ENCODE data around the gene UXS1.

DNA sequence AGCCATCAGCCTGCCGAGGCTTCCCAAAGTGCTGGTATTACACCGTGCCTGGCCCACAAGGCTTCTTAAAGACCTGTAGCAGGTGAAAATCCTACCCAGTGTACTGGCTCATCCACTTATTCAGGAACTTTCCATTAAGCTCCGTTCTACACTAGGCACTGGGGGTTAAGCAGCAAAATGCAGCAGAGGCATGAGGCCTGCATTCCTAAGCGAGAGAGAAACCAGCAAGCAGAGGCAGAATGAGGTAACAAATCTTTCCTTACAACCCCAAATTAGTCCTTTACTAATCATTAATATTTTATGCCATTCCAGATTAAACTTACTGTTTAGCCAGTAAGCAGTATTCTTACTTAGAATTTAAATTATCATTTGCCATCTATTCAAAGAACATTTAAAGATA is 32.8 kb downstream of the UXS1 start:
- TF ChIP-seq, protein P1, sequence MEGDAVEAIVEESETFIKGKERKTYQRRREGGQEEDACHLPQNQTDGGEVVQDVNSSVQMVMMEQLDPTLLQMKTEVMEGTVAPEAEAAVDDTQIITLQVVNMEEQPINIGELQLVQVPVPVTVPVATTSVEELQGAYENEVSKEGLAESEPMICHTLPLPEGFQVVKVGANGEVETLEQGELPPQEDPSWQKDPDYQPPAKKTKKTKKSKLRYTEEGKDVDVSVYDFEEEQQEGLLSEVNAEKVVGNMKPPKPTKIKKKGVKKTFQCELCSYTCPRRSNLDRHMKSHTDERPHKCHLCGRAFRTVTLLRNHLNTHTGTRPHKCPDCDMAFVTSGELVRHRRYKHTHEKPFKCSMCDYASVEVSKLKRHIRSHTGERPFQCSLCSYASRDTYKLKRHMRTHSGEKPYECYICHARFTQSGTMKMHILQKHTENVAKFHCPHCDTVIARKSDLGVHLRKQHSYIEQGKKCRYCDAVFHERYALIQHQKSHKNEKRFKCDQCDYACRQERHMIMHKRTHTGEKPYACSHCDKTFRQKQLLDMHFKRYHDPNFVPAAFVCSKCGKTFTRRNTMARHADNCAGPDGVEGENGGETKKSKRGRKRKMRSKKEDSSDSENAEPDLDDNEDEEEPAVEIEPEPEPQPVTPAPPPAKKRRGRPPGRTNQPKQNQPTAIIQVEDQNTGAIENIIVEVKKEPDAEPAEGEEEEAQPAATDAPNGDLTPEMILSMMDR (IDR thresholded peaks at IDR 0.05), result no peak
- TF ChIP-seq EZH2 (IDR thresholded peaks at IDR 0.05; ENCODE audit: borderline replicate concordance, insufficient read depth, low read depth, low read length, poor library complexity, severe bottlenecking), result no peak
